K562 (cell line): ENCODE results near the gene POU2F1. TPM values are rescaled to one million over a fixed set of nuclear protein-coding genes. Genes with fewer than 3 reads are reported as not detected.

ENCODE experiments used
- ATAC-seq: fragments of 200-7000 bp; cut with Tn5 transposase; 3 replicates; pipeline ENCODE4 v1.9.1; 2020; ENCODE audit warnings: moderate library complexity
- BruUV-seq: library from RNA; stranded (reverse); fragments of 400-500 nt; replicated peaks from 2 replicates; lab custom pipeline; 2021; lab: Mats Ljungman, UMichigan
- CTCF ChIA-PET: fragments of 300-600 bp; formaldehyde crosslinking; extraction: SDS; loops from one replicate; lab custom pipeline; 2021; ENCODE audit warnings: low intra/inter-chr PET ratio; lab: Yijun Ruan, JAX
- POLR2A ChIA-PET: fragments of 300-600, 350-650 bp; sonication (Branson Sonifier 250); formaldehyde crosslinking; extraction: SDS; loops from one replicate; lab custom pipeline; 2021; ENCODE audit warnings: antibody characterized with exemption, inconsistent platforms; lab: Yijun Ruan, JAX
- DNase-seq, 4 experiments: peaks; one replicate each; pipeline versions ENCODE4 v3.0.0 to v3.0.0-alpha.2; 2011 to 2018; ENCODE audit warnings: low spot score in 3 of 4, mixed read lengths in 3 of 4; ENCODE audit errors: extremely low read depth in 1 of 4
- FAIRE-seq: peaks from 2 replicates; lab custom pipeline; 2011; peaks lifted over from hg19 to GRCh38; lab: Jason Lieb, UNC
- H2AFZ ChIP-seq: 2 replicates; pipeline ENCODE4 v1.6.0; 2011; ENCODE audit warnings: low read depth, low read length, control low read depth, inconsistent platforms
- H3K27ac ChIP-seq: fragments of 200-600 bp; 3 replicates; pipeline ENCODE4 v1.8.0; 2011; ENCODE audit warnings: low read depth, mild to moderate bottlenecking, control low read depth, inconsistent platforms, low read length, moderate library complexity, mixed read lengths; ENCODE audit errors: extremely low read depth
- H3K27me3 ChIP-seq, 2 experiments: fragments of 300-600 bp in 1 of 2; 2 replicates in 1 of 2; 3 replicates in 1 of 2; pipeline versions ENCODE4 v1.6.0 to v1.8.0; 2011; ENCODE audit warnings: inconsistent platforms in 2 of 2, low read length in 2 of 2, mild to moderate bottlenecking in 1 of 2, mixed read lengths in 1 of 2, moderate library complexity in 1 of 2; ENCODE audit not compliant: control insufficient read depth in 2 of 2, insufficient read depth in 2 of 2
- H3K36me3 ChIP-seq: fragments of 300-600 bp; 3 replicates; pipeline ENCODE4 v1.8.0; 2011; ENCODE audit warnings: mild to moderate bottlenecking, low read length, inconsistent platforms; ENCODE audit not compliant: control insufficient read depth, insufficient read depth
- H3K4me1 ChIP-seq, 2 experiments: fragments of 200-600 bp in 1 of 2; replicated peaks in 1 of 2; 2 replicates in 1 of 2; 3 replicates in 1 of 2; pipeline versions ENCODE4 v1.5.1 to v1.8.0; 2011; ENCODE audit warnings: inconsistent platforms in 2 of 2, low read length in 2 of 2, mild to moderate bottlenecking in 1 of 2, mixed read lengths in 1 of 2, moderate library complexity in 1 of 2; ENCODE audit not compliant: control insufficient read depth in 2 of 2, insufficient read depth in 2 of 2
- H3K4me2 ChIP-seq: 2 replicates; pipeline ENCODE4 v1.6.1; 2011; ENCODE audit warnings: low read length, control low read depth, inconsistent platforms, mixed read lengths; ENCODE audit not compliant: insufficient read depth
- H3K4me3 ChIP-seq: fragments of 200-600 bp; sonication (generic), shearing (Covaris generic); 2 replicates; pipeline ENCODE4 v1.5.1; 2016; ENCODE audit warnings: control low read depth, inconsistent platforms
- H3K79me2 ChIP-seq: fragments of 200-600 bp; 3 replicates; pipeline ENCODE4 v1.8.0; 2011; ENCODE audit warnings: low read length, inconsistent platforms; ENCODE audit not compliant: control insufficient read depth, insufficient read depth
- H3K9ac ChIP-seq, 2 experiments: 2 replicates each; pipeline versions ENCODE4 v1.6.0 to v1.6.1; 2011; ENCODE audit warnings: low read depth in 2 of 2, low read length in 2 of 2, control low read depth in 1 of 2, inconsistent platforms in 1 of 2, mild to moderate bottlenecking in 1 of 2, mixed read lengths in 1 of 2; ENCODE audit not compliant: insufficient read depth in 1 of 2
- H3K9me1 ChIP-seq: one replicate; pipeline ENCODE4 v1.6.0; 2011; ENCODE audit warnings: inconsistent platforms, mild to moderate bottlenecking, low read length, moderate library complexity; ENCODE audit not compliant: control insufficient read depth, insufficient read depth
- H3K9me3 ChIP-seq: replicated peaks from 2 replicates; pipeline ENCODE4 v1.5.1; 2011; ENCODE audit warnings: low read depth, low read length, inconsistent platforms; ENCODE audit not compliant: control insufficient read depth, insufficient read depth
- H4K20me1 ChIP-seq: replicated peaks from 2 replicates; pipeline ENCODE4 v1.6.1; 2011; ENCODE audit warnings: low read length, inconsistent platforms, mixed read lengths; ENCODE audit not compliant: control insufficient read depth, insufficient read depth
- CCAR2 ChIP-seq: fragments of 200-400 bp; formaldehyde crosslinking; IDR thresholded peaks from 2 replicates; pipeline ENCODE4 v1.6.1; 2017; ENCODE audit warnings: mild to moderate bottlenecking, low read depth, low read length
- NFXL1 ChIP-seq: fragments of 450-650 bp; formaldehyde crosslinking; IDR thresholded peaks from 2 replicates; pipeline ENCODE4 v1.4.0; 2021; ENCODE audit warnings: mild to moderate bottlenecking
- RCOR1 ChIP-seq, 2 experiments: IDR thresholded peaks; 2 replicates each; pipeline ENCODE4 v1.6.1; 2012; ENCODE audit warnings: low read depth in 2 of 2, low read length in 2 of 2, borderline replicate concordance in 1 of 2, improper control_type of control experiment in 1 of 2
- TAF1 ChIP-seq: IDR thresholded peaks from 2 replicates; pipeline ENCODE4 v1.6.1; 2011; ENCODE audit warnings: mild to moderate bottlenecking, low read length, moderate library complexity; ENCODE audit not compliant: insufficient read depth, control insufficient read depth, severe bottlenecking; ENCODE audit errors: extremely low read depth
- WGBS: fragments of 100-300 bp; shearing (Covaris generic); methylation state at CpG from one replicate; pipeline ENCODE4 v1.1.6; 2016; ENCODE audit warnings: low coverage, mixed read lengths; ENCODE audit not compliant: insufficient coverage; ENCODE audit errors: missing lambda C conversion rate; 5-methylcytosine and 5-hydroxymethylcytosine counted together
- in situ Hi-C: fragments of 300-500 bp; cut with MboI; formaldehyde crosslinking; loops from 4 replicates; pipeline ENCODE4 v1.15.0; 2018; ENCODE audit warnings: inconsistent platforms, mixed read lengths
- intact Hi-C: fragments of 100-400 bp; cut with micrococcal nuclease; formaldehyde crosslinking; loops from 2 replicates; pipeline ENCODE4 v1.14.2; 2022
- polyA plus RNA-seq, 8 experiments: library from polyadenylated mRNA; depleted of rRNA in 4 of 8; stranded (reverse) in 5 of 8; unstranded in 3 of 8; fragments of >200 nt; fragmentation: Nextera tagmentation in 2 of 8; fragmentation: Illumina TruSeq in 1 of 8; extraction: Ambion mirVana in 2 of 8; extraction: Trizol in 1 of 8; gene quantifications; 2 replicates each; pipeline versions ENCODE4 v1.2.1 to v1.2.3, GENCODE V29; 2011 to 2014; ENCODE audit warnings: inconsistent platforms in 1 of 8, missing spikeins in 1 of 8
- total RNA-seq, 7 experiments: library from RNA; depleted of rRNA in 6 of 7; stranded (reverse); fragments of >200 nt in 6 of 7; fragmentation: Illumina TruSeq in 2 of 7; extraction: Trizol in 2 of 7; gene quantifications; 2 replicates each; pipeline versions ENCODE4 v1.2.1 to v1.2.3, GENCODE V29; 2011 to 2021; ENCODE audit warnings: low replicate concordance in 1 of 7
- TF ChIP-seq, protein P1 (sequence below): fragments of 250-450 bp; sonication (Bioruptor Pico); IDR thresholded peaks from 2 replicates; pipeline ENCODE4 v1.8.0; 2021; ENCODE audit warnings: moderate library complexity, mild to moderate bottlenecking, inconsistent platforms
- TF ChIP-seq, protein P2 (sequence below): fragments of 450-650 bp; formaldehyde crosslinking; IDR thresholded peaks from 2 replicates; pipeline ENCODE4 v1.4.0; 2020; ENCODE audit warnings: mild to moderate bottlenecking, moderate library complexity
- TF ChIP-seq, protein P3 (sequence below): fragments of 250-450 bp; sonication (Bioruptor Pico); IDR thresholded peaks from 2 replicates; pipeline ENCODE4 v1.5.0; 2021; ENCODE audit warnings: mild to moderate bottlenecking, moderate library complexity

POU2F1 gene
- total and polyA plus RNA-seq, 9 of the 15 experiments (the other 6 are each of a cell fraction or from before 2014, with no cell fraction given): 2.6 to 22.3 (median 8.8) TPM

DNA sequence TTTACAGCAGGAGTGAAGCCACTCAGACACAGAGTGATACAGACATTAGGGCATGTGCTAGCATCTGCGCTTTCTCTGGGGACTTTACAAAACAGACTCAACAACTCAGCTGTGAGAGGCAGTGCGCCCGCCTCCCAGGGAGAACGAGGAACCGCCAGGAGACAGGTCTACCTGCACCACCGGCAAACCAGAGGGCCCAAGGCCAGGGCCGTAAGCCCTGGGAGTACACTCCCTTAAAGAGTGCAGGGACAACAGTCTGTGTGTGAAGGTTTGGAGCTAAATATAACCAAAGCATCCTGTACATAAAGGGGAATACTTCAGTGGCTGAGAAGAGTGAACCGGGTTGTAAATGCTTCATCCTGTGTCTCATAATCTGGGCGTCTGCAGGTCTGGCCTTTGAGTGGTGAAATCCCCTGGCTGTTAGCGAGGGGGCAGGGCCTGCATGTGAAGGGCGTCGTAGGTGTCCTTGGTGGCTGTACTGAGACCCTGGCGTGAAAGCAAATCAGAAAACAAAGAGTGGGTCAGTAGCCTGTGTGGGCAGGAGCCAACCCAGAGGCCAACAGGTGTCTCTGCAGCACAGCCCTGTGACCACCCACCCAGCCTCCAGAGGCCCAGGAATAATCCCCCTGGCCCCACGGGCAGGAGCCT is 210.7 kb downstream of the POU2F1 start:
- CTCF ChIA-PET: no interaction called here
- in situ Hi-C loops (no loop called here), intact Hi-C loops (no loop called here)
- WGBS: 58% methylated on average over 14 of the region's 14 CpGs
- Histone ChIP-seq H3K9ac (peak overlapping the region in 1 of 2 experiments; percentile 14; a peak in 1 of 4 replicates), H3K27ac (no peak overlapping the region), H2AFZ (no peak overlapping the region), H3K4me3 (no peak overlapping the region), H3K4me2 (no peak overlapping the region), H3K79me2 (no peaks in the 10 kb centered on the region), H4K20me1 (no peaks in the 10 kb centered on the region), H3K9me1 (peaks cover 3% of the 10 kb centered on the region), H3K4me1 (peaks cover 8 to 12% of the 10 kb centered on the region in 2 experiments; a peak in 4 of 5 replicates), H3K9me3 (no peaks in the 10 kb centered on the region), H3K27me3 (no peaks in the 10 kb centered on the region), H3K36me3 (no peaks in the 10 kb centered on the region)
- no peak for ATAC-seq
- POLR2A ChIA-PET: interaction anchor here (0.6 to 1.0 kb wide), 2 partner anchors 20 to 206 kb away, joined by 3 to 4 read pairs; no protein-coding TSS in a partner anchor
- BruUV-seq: no TSS peak
- no peak for FAIRE-seq
- peak in 1 of 4 experiments; percentile 6 for DNase-seq
- TF ChIP-seq RCOR1 (IDR thresholded peaks at IDR 0.05; ENCODE audit: borderline replicate concordance in 1 of 2, low read depth in 2 of 2, low read length in 2 of 2) (no peak), NFXL1 (CRISPR knock-in tag) (no peak), CCAR2 (no peak), TAF1 (no peak)
- TF ChIP-seq, protein P1, sequence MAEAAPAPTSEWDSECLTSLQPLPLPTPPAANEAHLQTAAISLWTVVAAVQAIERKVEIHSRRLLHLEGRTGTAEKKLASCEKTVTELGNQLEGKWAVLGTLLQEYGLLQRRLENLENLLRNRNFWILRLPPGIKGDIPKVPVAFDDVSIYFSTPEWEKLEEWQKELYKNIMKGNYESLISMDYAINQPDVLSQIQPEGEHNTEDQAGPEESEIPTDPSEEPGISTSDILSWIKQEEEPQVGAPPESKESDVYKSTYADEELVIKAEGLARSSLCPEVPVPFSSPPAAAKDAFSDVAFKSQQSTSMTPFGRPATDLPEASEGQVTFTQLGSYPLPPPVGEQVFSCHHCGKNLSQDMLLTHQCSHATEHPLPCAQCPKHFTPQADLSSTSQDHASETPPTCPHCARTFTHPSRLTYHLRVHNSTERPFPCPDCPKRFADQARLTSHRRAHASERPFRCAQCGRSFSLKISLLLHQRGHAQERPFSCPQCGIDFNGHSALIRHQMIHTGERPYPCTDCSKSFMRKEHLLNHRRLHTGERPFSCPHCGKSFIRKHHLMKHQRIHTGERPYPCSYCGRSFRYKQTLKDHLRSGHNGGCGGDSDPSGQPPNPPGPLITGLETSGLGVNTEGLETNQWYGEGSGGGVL: no peak
- TF ChIP-seq, protein P2, sequence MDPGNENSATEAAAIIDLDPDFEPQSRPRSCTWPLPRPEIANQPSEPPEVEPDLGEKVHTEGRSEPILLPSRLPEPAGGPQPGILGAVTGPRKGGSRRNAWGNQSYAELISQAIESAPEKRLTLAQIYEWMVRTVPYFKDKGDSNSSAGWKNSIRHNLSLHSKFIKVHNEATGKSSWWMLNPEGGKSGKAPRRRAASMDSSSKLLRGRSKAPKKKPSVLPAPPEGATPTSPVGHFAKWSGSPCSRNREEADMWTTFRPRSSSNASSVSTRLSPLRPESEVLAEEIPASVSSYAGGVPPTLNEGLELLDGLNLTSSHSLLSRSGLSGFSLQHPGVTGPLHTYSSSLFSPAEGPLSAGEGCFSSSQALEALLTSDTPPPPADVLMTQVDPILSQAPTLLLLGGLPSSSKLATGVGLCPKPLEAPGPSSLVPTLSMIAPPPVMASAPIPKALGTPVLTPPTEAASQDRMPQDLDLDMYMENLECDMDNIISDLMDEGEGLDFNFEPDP (CRISPR knock-in tag): no peak
- TF ChIP-seq, protein P3, sequence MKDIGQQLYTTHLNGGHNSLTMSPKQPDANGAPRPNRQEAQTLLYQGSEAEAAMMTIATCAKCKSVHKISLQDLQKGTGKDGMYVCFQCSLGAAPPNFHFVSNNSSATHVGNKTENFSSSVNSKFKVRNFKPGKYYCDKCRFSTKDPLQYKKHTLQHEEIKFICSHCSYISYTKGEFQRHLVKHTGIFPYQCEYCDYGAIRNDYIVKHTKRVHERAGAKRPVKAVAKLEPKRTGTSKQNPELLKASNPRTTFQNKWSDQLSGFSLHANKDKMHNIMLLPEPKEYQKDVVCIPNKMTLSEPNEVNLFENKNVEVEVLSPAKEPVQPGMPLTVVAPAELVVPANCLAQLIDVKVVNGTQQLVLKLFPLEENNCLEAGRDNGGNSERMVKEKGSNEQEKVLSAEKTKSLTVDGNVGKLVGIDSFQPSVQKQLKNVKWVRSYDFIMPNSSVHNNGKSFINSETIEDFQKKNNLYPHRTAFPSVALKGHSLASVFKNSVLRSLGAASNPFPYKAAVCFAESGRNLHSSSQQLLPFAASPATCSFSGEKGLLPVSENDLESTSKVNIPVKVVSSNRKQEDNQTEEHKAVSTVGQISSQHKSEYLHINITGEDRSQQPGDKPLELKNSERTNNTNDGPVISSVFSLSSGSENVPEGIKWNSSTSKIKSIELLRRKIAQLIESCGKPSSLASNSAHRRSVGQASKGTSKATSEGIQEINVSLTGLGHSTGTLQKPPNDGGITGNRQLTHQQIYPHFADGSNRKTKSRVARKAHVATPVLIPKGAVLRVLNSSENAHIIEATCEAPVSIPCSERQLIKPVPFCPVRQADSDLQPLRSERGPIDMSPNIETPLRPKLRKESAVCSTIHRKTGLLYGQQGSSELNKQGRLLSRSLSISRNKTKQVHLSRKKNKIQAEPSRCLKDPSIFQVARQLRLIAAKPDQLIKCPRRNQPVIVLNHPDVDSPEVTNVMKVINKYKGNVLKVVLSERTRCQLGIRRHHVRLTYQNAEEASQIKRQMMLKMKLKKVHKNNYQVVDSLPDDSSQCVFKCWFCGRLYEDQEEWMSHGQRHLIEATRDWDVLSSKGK: no peak
